ENCODE results near the gene EIF4G3. TPM values are rescaled to one million over a fixed set of nuclear protein-coding genes. Genes with fewer than 3 reads are reported as not detected.

EIF4G3 gene
- total and polyA plus RNA-seq, 9 of the 15 experiments (the other 6 are each of a cell fraction or from before 2014, with no cell fraction given), result 6.7 to 40.5 (median 32.1) TPM

GRCh38 chr1:21157868-21158267, 18.8 kb downstream of the EIF4G3 start (continued):
- TF ChIP-seq DACH1 (IDR thresholded peaks at IDR 0.05; ENCODE audit: partially characterized antibody) (no peak), ZBTB17 (CRISPR knock-in tag; IDR thresholded peaks at IDR 0.05) (no peak), ZFP30 (CRISPR knock-in tag; IDR thresholded peaks at IDR 0.05; ENCODE audit: borderline replicate concordance) (no peak), ZNF707 (CRISPR knock-in tag; conservative IDR thresholded peaks at IDR 0.05) (no peak), TFAM (CRISPR knock-in tag; conservative IDR thresholded peaks at IDR 0.05) (no peak), BCOR (IDR thresholded peaks at IDR 0.05) (no peak), ZBTB5 (IDR thresholded peaks at IDR 0.05) (no peak), BACH1 (tag; IDR thresholded peaks at IDR 0.05) (no peak)

- Histone ChIP-seq H4K20me1 (replicated peaks; ENCODE audit: control insufficient read depth, insufficient read depth, low read length) (no peaks in the 10 kb centered on the region), H3K27me3 (ENCODE audit: control insufficient read depth in 2 of 2, insufficient read depth in 2 of 2, low read length in 2 of 2) (no peaks in the 10 kb centered on the region), H3K27ac (ENCODE audit: extremely low read depth, low read depth, low read length) (no peak overlapping the region), H3K9ac (ENCODE audit: insufficient read depth in 1 of 2, low read depth in 2 of 2, low read length in 2 of 2) (no peak overlapping the region), H3K36me3 (ENCODE audit: control insufficient read depth, insufficient read depth, low read length) (peaks cover 10% of the 10 kb centered on the region; the same call in 1 of the 3 replicates), H3K4me2 (ENCODE audit: insufficient read depth, low read length) (no peak overlapping the region), H3K9me3 (replicated peaks; ENCODE audit: control insufficient read depth, insufficient read depth, low read depth, low read length) (no peaks in the 10 kb centered on the region), H3K4me3 (no peak overlapping the region), H3K4me1 (replicated peaks in 1 of 2; ENCODE audit: control insufficient read depth in 2 of 2, insufficient read depth in 2 of 2, low read length in 2 of 2) (no peaks in the 10 kb centered on the region), H3K79me2 (ENCODE audit: control insufficient read depth, insufficient read depth, low read length) (peaks cover 14% of the 10 kb centered on the region; the same call in 2 of the 3 replicates), H3K9me1 (ENCODE audit: control insufficient read depth, insufficient read depth, low read length) (no peaks in the 10 kb centered on the region), H2AFZ (ENCODE audit: low read depth, low read length) (no peak overlapping the region)
- ChIA-PET CTCF (ENCODE audit: low intra/inter-chr PET ratio) (no interaction called here), POLR2A (no interaction called here)
- no peak for FAIRE-seq
- ATAC-seq, result no peak
- no peak for DNase-seq (ENCODE audit: extremely low read depth in 1 of 4, low spot score in 3 of 4)
- BruUV-seq (replicated peaks), result no TSS peak
- in situ Hi-C loops (cut with MboI) (no loop called here), intact Hi-C loops (cut with micrococcal nuclease) (no loop called here)
- TF ChIP-seq MBD1 (CRISPR knock-in tag; IDR thresholded peaks at IDR 0.05), result no peak
- no peak for TF ChIP-seq POLR2G (IDR thresholded peaks at IDR 0.05; ENCODE audit: low read depth, low read length)
- TF ChIP-seq NR2F6 (CRISPR knock-in tag; IDR thresholded peaks at IDR 0.05), result no peak
- WGBS (ENCODE audit: insufficient coverage, low coverage, missing lambda C conversion rate), result 75% methylated on average over 3 of the region's 3 CpGs
These were observed 19.6 kb downstream of the EIF4G3 start for GRCh38 chr1:21157054-21157453.

Measured in K562 (cell line).